Measurements from ENCODE around the gene ZNF860. TPM values are rescaled to one million over a fixed set of nuclear protein-coding genes. Genes with fewer than 3 reads are reported as not detected.
"Not testable (repeated sequence)": the region's sequence is repeated elsewhere in the genome, so short reads cannot be mapped to it uniquely, and the experiment has no call there.

Gene ZNF860
- total and polyA plus RNA-seq, 2 donors (not counting 3 experiments of a cell fraction or from before 2014, with no cell fraction given) = 0.19 to 0.73 TPM

- H4K20me1 ChIP-seq (replicated peaks; ENCODE audit: control insufficient read depth, extremely low read depth, insufficient read depth, low read length); H3K4me2 ChIP-seq (ENCODE audit: insufficient read depth, low read length); FAIRE-seq; H3K9me3 ChIP-seq (replicated peaks; ENCODE audit: control insufficient read depth, insufficient read depth, low read length); H3K9me1 ChIP-seq (replicated peaks; ENCODE audit: control insufficient read depth, extremely low read depth, insufficient read depth, low read length); H3K79me2 ChIP-seq (ENCODE audit: control insufficient read depth, insufficient read depth, low read length); CTCF ChIA-PET; DNase-seq (ENCODE audit: low read depth, low spot score); H3K27ac ChIP-seq (ENCODE audit: insufficient read depth, low read depth, low read length); H3K27me3 ChIP-seq (ENCODE audit: control insufficient read depth in 2 of 2, insufficient read depth in 2 of 2, low read length in 2 of 2); BruUV-seq (replicated peaks); dilution Hi-C loops (cut with MboI; ENCODE audit: extremely low pct_ligation_motif_present, low sequenced_read_pairs); H3K9ac ChIP-seq (replicated peaks; ENCODE audit: extremely low read depth, insufficient read depth, low read length); POLR2A ChIA-PET; H3K4me3 ChIP-seq (replicated peaks in 1 of 3; ENCODE audit: insufficient read depth in 1 of 3, low read depth in 1 of 3, low read length in 3 of 3); H3K4me1 ChIP-seq (ENCODE audit: control insufficient read depth, extremely low read depth, insufficient read depth, low read length); H2AFZ ChIP-seq (ENCODE audit: low read depth, low read length); intact Hi-C loops (cut with micrococcal nuclease); H3K36me3 ChIP-seq (ENCODE audit: control insufficient read depth in 2 of 2, extremely low read depth in 1 of 2, insufficient read depth in 2 of 2, low read length in 2 of 2): not testable (repeated sequence)
Observed at GRCh38 chr3:32010699-32011098, 29.1 kb downstream of the ZNF860 start.

GRCh38 chr3:32015638-32016037 is 34.1 kb downstream of the ZNF860 start:
- intact Hi-C loops (cut with micrococcal nuclease) = loop anchor here (5.0 kb wide), 1 partner anchor 403 kb away; no protein-coding TSS in a partner anchor
- H3K9ac ChIP-seq (replicated peaks; ENCODE audit: extremely low read depth, insufficient read depth, low read length); POLR2A ChIA-PET; FAIRE-seq; BruUV-seq (replicated peaks); DNase-seq (ENCODE audit: low read depth, low spot score); H3K9me1 ChIP-seq (replicated peaks; ENCODE audit: control insufficient read depth, extremely low read depth, insufficient read depth, low read length); H3K36me3 ChIP-seq (ENCODE audit: control insufficient read depth in 2 of 2, extremely low read depth in 1 of 2, insufficient read depth in 2 of 2, low read length in 2 of 2); H3K27me3 ChIP-seq (ENCODE audit: control insufficient read depth in 2 of 2, insufficient read depth in 2 of 2, low read length in 2 of 2); H3K4me2 ChIP-seq (ENCODE audit: insufficient read depth, low read length); dilution Hi-C loops (cut with MboI; ENCODE audit: extremely low pct_ligation_motif_present, low sequenced_read_pairs); CTCF ChIA-PET; H3K27ac ChIP-seq (ENCODE audit: insufficient read depth, low read depth, low read length); H3K9me3 ChIP-seq (replicated peaks; ENCODE audit: control insufficient read depth, insufficient read depth, low read length); H3K4me1 ChIP-seq (ENCODE audit: control insufficient read depth, extremely low read depth, insufficient read depth, low read length); H3K4me3 ChIP-seq (replicated peaks in 1 of 3; ENCODE audit: insufficient read depth in 1 of 3, low read depth in 1 of 3, low read length in 3 of 3); H3K79me2 ChIP-seq (ENCODE audit: control insufficient read depth, insufficient read depth, low read length); H4K20me1 ChIP-seq (replicated peaks; ENCODE audit: control insufficient read depth, extremely low read depth, insufficient read depth, low read length); H2AFZ ChIP-seq (ENCODE audit: low read depth, low read length): not testable (repeated sequence)

GRCh38 chr3:32017286-32017685 is 35.7 kb downstream of the ZNF860 start:
- no peak for TF ChIP-seq POLR2A (IDR thresholded peaks at IDR 0.05; ENCODE audit: low read depth, low read length)
- no peak for TF ChIP-seq GATA2 (IDR thresholded peaks at IDR 0.05; ENCODE audit: insufficient read depth, insufficient read length, low read depth, low read length)
- no peak for TF ChIP-seq POLR2AphosphoS5 (IDR thresholded peaks at IDR 0.05; ENCODE audit: insufficient read depth, low read depth, low read length)

More at GRCh38 chr3:32017286-32017685, 35.7 kb downstream of the ZNF860 start:
- H3K9ac ChIP-seq (replicated peaks; ENCODE audit: extremely low read depth, insufficient read depth, low read length) = no peak overlapping the region
- CTCF ChIA-PET = interaction anchor here (0.7 to 4.8 kb wide), 12 partner anchors 12 to 407 kb away, joined by 3 to 136 read pairs (median 4); no protein-coding TSS in a partner anchor
- DNase-seq (ENCODE audit: low read depth, low spot score) (no peak), FAIRE-seq (no peak)
- no peak overlapping the region for H2AFZ ChIP-seq (ENCODE audit: low read depth, low read length)
- dilution Hi-C loops (cut with MboI; ENCODE audit: extremely low pct_ligation_motif_present, low sequenced_read_pairs) = no loop called here
- intact Hi-C loops (cut with micrococcal nuclease) = loop anchor here (5.0 kb wide), 1 partner anchor 405 kb away; no protein-coding TSS in a partner anchor
- H3K79me2 ChIP-seq (ENCODE audit: control insufficient read depth, insufficient read depth, low read length) = no peaks in the 10 kb centered on the region
- no peak overlapping the region for H3K27ac ChIP-seq (ENCODE audit: insufficient read depth, low read depth, low read length)
- no peak overlapping the region for H3K4me3 ChIP-seq (replicated peaks in 1 of 3; ENCODE audit: insufficient read depth in 1 of 3, low read depth in 1 of 3, low read length in 3 of 3)
- H3K9me1 ChIP-seq (replicated peaks; ENCODE audit: control insufficient read depth, extremely low read depth, insufficient read depth, low read length) = no peaks in the 10 kb centered on the region
- BruUV-seq (replicated peaks) = no TSS peak
- no peaks in the 10 kb centered on the region for H4K20me1 ChIP-seq (replicated peaks; ENCODE audit: control insufficient read depth, extremely low read depth, insufficient read depth, low read length)
- peaks cover 0 to 3% of the 10 kb centered on the region in 2 experiments for H3K27me3 ChIP-seq (ENCODE audit: control insufficient read depth in 2 of 2, insufficient read depth in 2 of 2, low read length in 2 of 2)
- POLR2A ChIA-PET = no interaction called here
- no peaks in the 10 kb centered on the region for H3K4me1 ChIP-seq (ENCODE audit: control insufficient read depth, extremely low read depth, insufficient read depth, low read length)
- H3K4me2 ChIP-seq (ENCODE audit: insufficient read depth, low read length) = no peak overlapping the region
- no peaks in the 10 kb centered on the region for H3K9me3 ChIP-seq (replicated peaks; ENCODE audit: control insufficient read depth, insufficient read depth, low read length)
- H3K36me3 ChIP-seq (ENCODE audit: control insufficient read depth in 2 of 2, extremely low read depth in 1 of 2, insufficient read depth in 2 of 2, low read length in 2 of 2) = no peaks in the 10 kb centered on the region

Data from endothelial cell of umbilical vein (primary cell).